Endothelial cell (in vitro differentiated cells): ENCODE results near the gene SPOP. TPM values are rescaled to one million over a fixed set of nuclear protein-coding genes. Genes with fewer than 3 reads are reported as not detected.

Experiments used
- DNase-seq: peaks from one replicate; pipeline ENCODE4 v3.0.0; 2021; ENCODE audit warnings: low spot score
- H3K27ac Mint-ChIP-seq: one replicate; pipeline ENCODE4 v1.8.0; 2021; ENCODE audit warnings: mixed read lengths, inconsistent platforms; ENCODE audit not compliant: unreplicated experiment
- H3K27me3 Mint-ChIP-seq: one replicate; pipeline ENCODE4 v1.8.0; 2021; ENCODE audit warnings: mild to moderate bottlenecking, moderate library complexity, mixed read lengths, inconsistent platforms; ENCODE audit not compliant: unreplicated experiment
- H3K36me3 Mint-ChIP-seq: one replicate; pipeline ENCODE4 v1.8.0; 2021; ENCODE audit warnings: mild to moderate bottlenecking, low read depth, mixed read lengths, inconsistent platforms; ENCODE audit not compliant: unreplicated experiment
- H3K4me1 Mint-ChIP-seq: one replicate; pipeline ENCODE4 v1.8.0; 2021; ENCODE audit warnings: mild to moderate bottlenecking, mixed read lengths, inconsistent platforms; ENCODE audit not compliant: unreplicated experiment
- H3K4me3 Mint-ChIP-seq: one replicate; pipeline ENCODE4 v1.8.0; 2021; ENCODE audit warnings: mild to moderate bottlenecking, mixed read lengths, inconsistent platforms; ENCODE audit not compliant: unreplicated experiment
- H3K9me3 Mint-ChIP-seq: one replicate; pipeline ENCODE4 v1.8.0; 2021; ENCODE audit warnings: mixed read lengths, inconsistent platforms; ENCODE audit not compliant: unreplicated experiment
- CTCF ChIP-seq: fragments of 200-600 bp; sonication (generic); IDR thresholded peaks from one replicate; pipeline ENCODE4 v1.5.0; 2021; ENCODE audit warnings: antibody characterized with exemption; ENCODE audit not compliant: unreplicated experiment
- total RNA-seq: library from RNA; stranded (reverse); fragmentation: NEBNext Ultra II Directional; extraction: Animal tissue kit (Norgen Biotek cat#: 25700); gene quantifications from one replicate; pipeline ENCODE4 v1.2.1, GENCODE V29; 2021; ENCODE audit not compliant: unreplicated experiment

The SPOP gene
- total RNA-seq, 1 donor from 2014 or later = 55.6 TPM

GRCh38 chr17:49602783-49603182 is 75.1 kb downstream of the SPOP start:
- no peak for TF ChIP-seq CTCF

DNA sequence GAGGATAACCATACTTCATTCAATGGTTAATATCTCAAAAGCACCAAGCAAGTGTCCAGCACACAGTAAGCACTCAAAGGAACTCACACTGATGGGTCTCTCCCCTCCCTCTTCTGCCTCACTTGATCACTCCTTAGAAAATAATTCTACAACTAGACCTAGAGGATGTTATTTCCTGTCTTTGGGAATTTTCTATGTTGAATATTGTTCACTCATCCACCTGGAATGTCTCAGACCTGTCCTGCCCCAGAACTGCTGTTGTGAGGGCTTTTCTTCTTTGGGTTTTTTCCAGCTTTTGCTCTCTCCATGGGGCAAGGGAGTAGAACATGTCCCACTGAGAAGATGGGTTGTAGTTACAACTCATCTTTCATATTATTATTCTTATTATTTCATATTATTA is 76.9 kb downstream of the SPOP start:
- Mint-ChIP-seq H3K27ac (no peak overlapping the region), H3K4me3 (no peak overlapping the region), H3K36me3 (peaks cover 42% of the 10 kb centered on the region), H3K4me1 (peaks cover 29% of the 10 kb centered on the region), H3K9me3 (no peaks in the 10 kb centered on the region), H3K27me3 (peaks cover 4% of the 10 kb centered on the region)
- DNase-seq = no peak
- no peak for TF ChIP-seq CTCF

More at GRCh38 chr17:49602783-49603182, 75.1 kb downstream of the SPOP start:
- H3K27ac Mint-ChIP-seq = peak overlapping the region; percentile 48
- no peak for DNase-seq
- H3K27me3 Mint-ChIP-seq = peaks cover 4% of the 10 kb centered on the region
- H3K36me3 Mint-ChIP-seq = peaks cover 44% of the 10 kb centered on the region
- H3K4me3 Mint-ChIP-seq = no peak overlapping the region
- peaks cover 14% of the 10 kb centered on the region for H3K4me1 Mint-ChIP-seq
- H3K9me3 Mint-ChIP-seq = no peaks in the 10 kb centered on the region

DNA sequence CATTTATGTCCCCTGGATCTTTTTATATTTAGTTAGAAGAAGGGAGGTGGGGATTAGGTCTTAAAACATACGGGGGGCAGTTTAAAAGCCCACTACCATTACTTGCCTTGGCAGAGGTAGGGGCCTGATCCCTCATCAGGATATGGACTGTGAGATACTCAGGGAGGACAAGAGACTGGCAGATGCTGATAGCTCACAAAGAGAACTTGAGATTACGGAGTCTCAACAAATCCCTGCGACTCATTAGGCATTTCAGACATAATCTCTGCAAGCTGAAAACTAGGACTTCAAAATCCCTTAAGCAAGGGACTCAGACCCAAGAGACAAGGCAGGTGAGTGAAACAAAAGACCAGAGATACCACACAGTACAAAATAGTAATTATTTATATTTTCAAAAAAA is 79.0 kb downstream of the SPOP start:
- Mint-ChIP-seq H3K27me3 (peaks cover 4% of the 10 kb centered on the region), H3K27ac (no peak overlapping the region), H3K4me1 (peaks cover 23% of the 10 kb centered on the region), H3K9me3 (no peaks in the 10 kb centered on the region), H3K36me3 (peaks cover 34% of the 10 kb centered on the region), H3K4me3 (no peak overlapping the region)
- TF ChIP-seq CTCF = no peak
- DNase-seq = no peak

- Mint-ChIP-seq H3K9me3 (no peaks in the 10 kb centered on the region), H3K4me3 (peak overlapping the region; percentile 28), H3K27me3 (peaks cover 4% of the 10 kb centered on the region), H3K36me3 (peaks cover 30% of the 10 kb centered on the region), H3K4me1 (peaks cover 23% of the 10 kb centered on the region), H3K27ac (no peak overlapping the region)
- DNase-seq = no peak
- TF ChIP-seq CTCF = no peak
These were observed 79.8 kb downstream of the SPOP start for GRCh38 chr17:49597928-49598655.

- peaks cover 23% of the 10 kb centered on the region for H3K36me3 Mint-ChIP-seq
- no peaks in the 10 kb centered on the region for H3K9me3 Mint-ChIP-seq
- no peak for DNase-seq
- no peak overlapping the region for H3K27ac Mint-ChIP-seq
- no peak overlapping the region for H3K4me3 Mint-ChIP-seq
- peaks cover 4% of the 10 kb centered on the region for H3K27me3 Mint-ChIP-seq
- TF ChIP-seq CTCF = no peak
- H3K4me1 Mint-ChIP-seq = peaks cover 21% of the 10 kb centered on the region
These were observed 80.5 kb downstream of the SPOP start for GRCh38 chr17:49597436-49597835.
